Mesodermal cell (in vitro differentiated cells): ENCODE data around the gene PDE5A.

ENCODE experiments used
- H3K27ac ChIP-seq: 2 replicates; pipeline ENCODE4 v1.7.0; 2013; ENCODE audit warnings: mild to moderate bottlenecking, low read depth, low read length, moderate library complexity; ENCODE audit not compliant: severe bottlenecking
- H3K36me3 ChIP-seq: 2 replicates; pipeline ENCODE4 v1.7.1; 2013; ENCODE audit warnings: mild to moderate bottlenecking, low read length, moderate library complexity; ENCODE audit not compliant: control insufficient read depth, insufficient read depth
- H3K4me1 ChIP-seq: one replicate; pipeline ENCODE4 v1.7.1; 2013; ENCODE audit warnings: mild to moderate bottlenecking, low read length; ENCODE audit not compliant: insufficient read depth, control insufficient read depth, poor library complexity, severe bottlenecking
- H3K4me3 ChIP-seq: 2 replicates; pipeline ENCODE4 v1.7.0; 2013; ENCODE audit warnings: low read length, control low read depth, mild to moderate bottlenecking; ENCODE audit not compliant: insufficient read depth, poor library complexity, severe bottlenecking; ENCODE audit errors: extremely low read depth
- H3K9me3 ChIP-seq: 2 replicates; pipeline ENCODE4 v1.7.1; 2013; ENCODE audit warnings: mild to moderate bottlenecking, low read length, moderate library complexity; ENCODE audit not compliant: control insufficient read depth
- WGBS, 2 experiments: methylation state at CpG; one replicate each; pipeline ENCODE4 v1.1.5; 2013; ENCODE audit warnings: missing lambda C conversion rate in 2 of 2; ENCODE audit not compliant: insufficient coverage in 2 of 2; 5-methylcytosine and 5-hydroxymethylcytosine counted together

The PDE5A gene

DNA sequence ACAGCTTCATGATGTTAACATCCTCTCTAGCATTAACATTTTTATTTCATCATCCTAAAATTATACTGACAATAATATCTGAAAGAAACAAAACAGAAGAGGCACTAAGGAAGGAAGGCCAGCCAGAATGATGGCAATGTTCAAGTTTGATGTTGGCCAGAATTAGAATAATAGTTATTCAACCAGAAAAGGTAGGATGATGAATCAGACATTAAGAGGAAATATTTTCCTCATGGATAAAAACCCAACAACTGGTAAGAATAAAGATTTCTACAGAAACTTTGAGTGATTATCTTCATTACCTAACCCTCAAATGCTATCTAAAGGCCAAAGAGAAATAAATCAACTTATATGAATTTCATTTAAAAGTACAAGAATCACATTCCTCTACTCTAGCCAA lies 105.2 kb downstream of the PDE5A start:
- H3K4me3 ChIP-seq = no peak overlapping the region
- no peaks in the 10 kb centered on the region for H3K9me3 ChIP-seq
- peaks cover 21% of the 10 kb centered on the region for H3K36me3 ChIP-seq
- H3K27ac ChIP-seq = no peak overlapping the region
- H3K4me1 ChIP-seq = peaks cover 27% of the 10 kb centered on the region

GRCh38 chr4:119521268-119521667 lies 107.3 kb downstream of the PDE5A start:
- 100% methylated on average over 3 of the region's 4 CpGs; no CpG with 5 or more reads in 1 of the 2 experiments for WGBS, 2 experiments
- Histone ChIP-seq H3K27ac (no peak overlapping the region), H3K4me3 (no peak overlapping the region), H3K9me3 (no peaks in the 10 kb centered on the region), H3K4me1 (peaks cover 21% of the 10 kb centered on the region), H3K36me3 (peaks cover 27% of the 10 kb centered on the region)

DNA sequence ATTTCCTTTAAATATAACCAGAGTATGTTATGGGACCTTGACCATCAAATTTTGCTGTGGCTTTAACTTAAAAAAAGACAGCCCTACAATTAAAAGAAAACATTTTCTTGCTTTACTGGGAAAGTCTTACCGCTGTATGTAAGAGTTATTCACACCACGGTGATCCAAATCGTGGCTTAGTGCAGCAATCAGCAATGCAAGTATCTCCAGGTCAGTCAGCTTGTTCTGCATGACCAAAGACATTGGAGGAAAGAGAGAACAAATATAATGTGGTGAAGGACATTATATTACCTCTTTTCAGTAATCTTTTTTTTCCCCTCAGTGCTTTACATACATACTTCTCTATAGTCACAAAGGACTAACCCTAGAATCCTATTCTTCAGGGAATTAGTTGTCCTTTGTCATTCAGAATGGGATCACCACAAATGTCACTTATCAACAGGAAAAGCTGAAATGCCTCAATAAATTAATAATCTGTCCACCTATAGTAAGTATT lies 109.6 kb downstream of the PDE5A start:
- Histone ChIP-seq H3K4me3 (no peak overlapping the region), H3K9me3 (no peaks in the 10 kb centered on the region), H3K4me1 (peaks cover 5% of the 10 kb centered on the region), H3K36me3 (peaks cover 48% of the 10 kb centered on the region), H3K27ac (no peak overlapping the region)
- WGBS, 2 experiments = 73 to 85% methylated on average over 3 of the region's 3 CpGs

DNA sequence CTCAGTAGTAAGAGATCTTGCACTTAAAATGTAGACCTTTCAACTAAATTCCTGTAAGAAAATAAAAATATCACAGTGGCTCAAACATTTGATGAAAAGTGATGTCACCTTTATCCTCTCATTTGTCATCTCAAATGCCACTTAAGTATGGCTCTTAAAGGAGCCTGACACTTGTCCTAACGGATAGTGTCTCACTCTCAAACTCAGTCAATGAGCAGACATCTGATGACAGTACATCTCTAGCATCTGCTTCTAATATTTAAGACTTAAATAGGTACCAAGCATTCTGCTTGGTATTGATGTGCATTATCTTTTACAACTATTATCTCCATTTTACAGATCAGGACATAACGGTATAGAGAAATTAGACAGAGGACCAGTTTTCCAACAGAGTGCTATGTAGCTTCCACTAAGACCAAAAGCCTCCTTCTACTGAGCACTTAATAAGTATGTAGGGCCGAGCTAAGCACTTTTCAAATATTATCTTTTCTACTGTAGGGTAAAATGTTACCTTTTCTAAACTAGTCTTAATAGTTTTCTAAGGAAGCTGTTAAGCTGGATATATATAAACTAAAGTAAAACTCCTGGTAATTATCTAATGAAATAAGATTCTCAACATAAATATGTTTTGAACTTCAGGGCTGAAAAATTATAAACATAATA lies 110.2 kb downstream of the PDE5A start:
- peaks cover 54% of the 10 kb centered on the region for H3K36me3 ChIP-seq
- H3K27ac ChIP-seq = peak overlapping the region; percentile 62
- H3K4me1 ChIP-seq = peaks cover 6% of the 10 kb centered on the region
- no peaks in the 10 kb centered on the region for H3K9me3 ChIP-seq
- no peak overlapping the region for H3K4me3 ChIP-seq
- 86% methylated on average over 1 of the region's 3 CpGs; no CpG with 5 or more reads in 1 of the 2 experiments for WGBS, 2 experiments

DNA sequence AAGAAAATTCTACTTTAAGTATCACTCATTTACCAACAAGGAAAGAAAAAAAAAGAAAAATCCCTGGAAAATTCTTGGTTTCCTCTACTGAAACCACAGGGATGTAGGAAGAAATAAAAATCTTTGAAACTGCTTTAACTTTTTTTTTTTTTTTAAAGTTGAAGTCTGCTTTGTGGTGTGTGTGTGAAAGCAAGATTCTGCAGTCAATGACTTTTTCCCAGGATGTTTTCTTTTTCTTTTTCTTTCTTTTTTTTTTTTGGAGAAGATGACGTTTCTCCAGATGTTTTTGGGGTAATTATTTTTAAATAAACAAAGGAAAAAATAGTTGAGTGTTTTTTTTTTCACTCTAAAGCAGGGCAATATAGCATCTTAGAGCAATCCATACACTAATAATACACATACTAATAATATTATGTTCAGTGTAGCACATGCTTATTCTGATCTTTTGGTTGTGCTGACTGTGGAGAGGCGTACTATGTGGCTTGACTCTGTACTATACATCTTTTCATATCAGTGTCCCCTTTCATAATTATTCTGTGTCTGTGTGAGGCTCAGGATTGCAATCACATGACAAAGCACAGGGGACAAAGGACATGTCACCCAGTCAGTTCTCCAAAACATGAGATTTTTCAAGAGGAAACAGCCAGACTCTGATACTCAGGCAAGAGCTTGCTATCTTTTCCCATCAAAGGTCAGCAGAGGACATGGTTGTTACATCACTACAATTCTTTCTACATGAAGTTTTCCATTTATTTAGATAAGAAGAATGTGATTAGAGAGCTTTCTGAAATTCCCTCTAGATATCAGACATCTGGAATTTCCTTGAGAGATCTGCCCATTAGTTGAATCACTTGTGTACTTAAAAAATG lies 111.0 kb downstream of the PDE5A start:
- WGBS, 2 experiments = no CpG with 5 or more reads among the region's 2 CpGs
- Histone ChIP-seq H3K4me1 (peaks cover 11% of the 10 kb centered on the region), H3K36me3 (peaks cover 61% of the 10 kb centered on the region), H3K4me3 (no peak overlapping the region), H3K27ac (peak overlapping the region; percentile 62), H3K9me3 (no peaks in the 10 kb centered on the region)

DNA sequence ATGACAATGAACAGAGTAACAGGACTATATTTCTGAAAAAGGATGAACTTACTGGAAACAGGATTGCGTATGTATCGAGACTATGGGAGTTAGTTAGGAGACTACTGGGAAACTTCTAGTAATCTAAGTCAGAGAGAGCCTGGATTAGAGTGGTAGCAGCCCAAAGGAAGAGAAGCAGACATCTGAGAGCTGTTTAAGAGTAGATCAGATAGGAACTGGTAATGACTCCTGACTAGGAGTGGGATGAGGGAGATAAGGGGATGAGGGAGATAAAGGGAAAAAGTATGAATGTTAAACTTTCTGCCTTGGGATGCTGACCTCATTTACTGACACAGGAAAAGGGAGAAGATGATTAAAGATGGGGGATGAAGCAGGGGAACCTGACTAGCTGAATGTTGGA lies 116.2 kb downstream of the PDE5A start:
- peaks cover 60% of the 10 kb centered on the region for H3K36me3 ChIP-seq
- H3K4me3 ChIP-seq = no peak overlapping the region
- 89 to 96% methylated on average over 2 of the region's 2 CpGs for WGBS, 2 experiments
- H3K9me3 ChIP-seq = no peaks in the 10 kb centered on the region
- H3K4me1 ChIP-seq = peaks cover 6% of the 10 kb centered on the region
- H3K27ac ChIP-seq = no peak overlapping the region

DNA sequence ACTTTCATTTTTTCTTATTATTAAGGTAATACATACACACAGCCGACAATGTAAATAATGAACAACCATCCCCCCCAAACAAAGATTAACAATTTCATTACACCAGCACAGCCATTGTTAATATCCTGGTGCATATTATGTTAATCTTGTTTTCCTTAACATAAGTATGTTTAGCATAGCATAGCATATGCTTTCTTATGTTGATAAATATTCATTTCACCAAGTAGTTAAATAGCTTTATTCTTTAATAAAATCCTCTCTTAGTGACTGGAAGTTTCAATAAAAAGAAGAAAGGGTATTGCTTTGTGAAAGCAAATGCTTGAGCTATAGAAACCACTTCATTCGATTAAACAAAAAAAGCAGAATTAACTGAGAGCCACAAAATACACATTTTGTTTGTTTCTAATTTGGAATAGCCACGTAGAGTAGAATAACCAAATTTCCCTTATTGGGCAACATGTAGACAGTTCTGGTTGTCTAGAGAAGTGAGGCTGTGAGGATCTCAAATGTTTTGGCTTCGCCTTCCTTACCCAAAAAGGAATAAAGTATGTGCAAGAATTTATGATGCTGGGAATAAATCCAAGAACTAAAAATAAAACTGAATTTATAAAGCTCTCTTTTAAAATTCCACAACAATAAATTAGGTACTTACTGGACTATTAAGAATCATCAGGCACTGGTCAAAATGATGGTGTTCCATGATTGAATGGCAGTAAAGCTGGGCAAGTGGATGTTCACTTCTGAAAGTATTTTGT lies 118.0 kb downstream of the PDE5A start:
- no peak overlapping the region for H3K4me3 ChIP-seq
- H3K4me1 ChIP-seq = peaks cover 6% of the 10 kb centered on the region
- WGBS, 2 experiments = no CpG with 5 or more reads among the region's 4 CpGs
- peaks cover 51% of the 10 kb centered on the region for H3K36me3 ChIP-seq
- H3K9me3 ChIP-seq = no peaks in the 10 kb centered on the region
- no peak overlapping the region for H3K27ac ChIP-seq

DNA sequence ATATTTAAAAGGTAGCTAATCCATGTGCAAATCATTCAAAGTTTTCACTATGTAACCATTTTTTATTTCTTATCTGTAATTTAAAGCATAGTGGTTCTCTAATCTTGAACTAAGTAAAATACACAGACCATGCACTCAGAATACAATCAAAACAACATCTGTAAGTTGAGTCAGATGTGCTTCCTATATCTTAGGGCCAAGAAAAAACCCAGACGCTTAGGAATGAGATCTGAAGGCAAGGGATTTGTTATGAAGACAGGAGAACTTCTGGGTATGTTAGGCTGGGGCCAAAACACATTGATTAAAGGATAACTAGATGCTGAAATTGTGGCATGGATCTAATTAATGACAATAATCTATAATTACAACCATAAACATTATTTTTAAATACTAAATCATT lies 120.3 kb downstream of the PDE5A start:
- no peak overlapping the region for H3K4me3 ChIP-seq
- no peak overlapping the region for H3K27ac ChIP-seq
- H3K36me3 ChIP-seq = peaks cover 43% of the 10 kb centered on the region
- H3K4me1 ChIP-seq = peaks cover 4% of the 10 kb centered on the region
- WGBS, 2 experiments = 100% methylated on average over 1 of the region's 1 CpG; no CpG with 5 or more reads in 1 of the 2 experiments
- H3K9me3 ChIP-seq = no peaks in the 10 kb centered on the region

- Histone ChIP-seq H3K36me3 (peaks cover 39% of the 10 kb centered on the region), H3K4me3 (no peak overlapping the region), H3K27ac (no peak overlapping the region), H3K4me1 (no peaks in the 10 kb centered on the region), H3K9me3 (no peaks in the 10 kb centered on the region)
- WGBS, 2 experiments = no CpG with 5 or more reads among the region's 1 CpG
Observed at GRCh38 chr4:119506806-119507205, 121.8 kb downstream of the PDE5A start.

GRCh38 chr4:119504616-119505015 lies 124.0 kb downstream of the PDE5A start:
- H3K27ac ChIP-seq = no peak overlapping the region
- H3K4me3 ChIP-seq = no peak overlapping the region
- H3K9me3 ChIP-seq = no peaks in the 10 kb centered on the region
- no peaks in the 10 kb centered on the region for H3K4me1 ChIP-seq
- WGBS, 2 experiments = no CpG with 5 or more reads among the region's 1 CpG
- H3K36me3 ChIP-seq = peaks cover 53% of the 10 kb centered on the region
